ENCODE results near the gene RNF215. TPM values are rescaled to one million over a fixed set of nuclear protein-coding genes. Genes with fewer than 3 reads are reported as not detected.

RNF215 gene
- total and polyA plus RNA-seq, 2 of the 13 experiments (the other 11 are each of a cell fraction or from before 2014, with no cell fraction given) = 5.3 to 6.1 TPM

DNA sequence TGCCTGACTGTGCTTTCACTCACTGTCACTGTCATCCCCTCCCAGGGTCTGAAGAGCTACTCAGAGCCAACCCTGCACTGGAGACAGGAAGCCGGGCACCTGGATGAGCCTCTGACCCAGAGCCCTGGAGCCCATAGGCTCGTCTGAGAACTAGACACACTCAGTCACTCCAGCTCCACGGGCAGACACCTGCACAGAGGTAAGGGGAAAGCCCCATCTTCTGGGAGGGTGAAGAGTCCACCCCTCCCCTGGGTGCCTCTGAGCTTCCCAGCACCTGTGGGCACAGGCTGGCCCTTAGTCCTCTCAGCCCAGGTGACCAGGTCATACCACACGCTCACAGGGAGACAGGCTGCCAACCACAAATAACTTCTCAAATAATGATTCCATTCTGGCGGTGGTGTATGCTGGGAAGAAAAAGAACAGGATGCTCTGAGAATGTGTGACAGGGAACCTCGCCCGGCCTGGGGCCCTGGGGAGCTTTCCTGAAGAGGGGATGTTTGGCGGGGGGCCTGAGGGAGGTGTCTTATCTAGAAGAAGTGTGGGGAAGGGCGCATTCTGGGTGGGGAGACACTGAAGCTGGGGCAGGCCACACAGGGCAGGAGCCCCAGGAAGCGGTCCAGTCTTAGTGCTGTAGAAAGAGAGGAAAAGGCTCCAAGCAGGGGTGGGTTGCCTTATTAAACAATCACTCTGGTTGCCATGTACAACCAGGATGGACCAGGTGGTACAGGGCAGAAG is 25.1 kb downstream of the RNF215 start:
- ChIA-PET POLR2A (no interaction called here), CTCF (ENCODE audit: low intra/inter-chr PET ratio, low total read pairs) (no interaction called here)
- no peak overlapping the region for H3K4me3 ChIP-seq (replicated peaks in 1 of 3; ENCODE audit: insufficient read depth in 1 of 3, low read depth in 2 of 3, low read length in 3 of 3)
- H3K27me3 ChIP-seq (ENCODE audit: control insufficient read depth in 1 of 2, insufficient read depth in 2 of 2, low read length in 2 of 2) = no peaks in the 10 kb centered on the region
- no peak for FAIRE-seq
- in situ Hi-C loops (cut with HindIII; ENCODE audit: extremely low pct_ligation_motif_present, low pct_unique_long_range_greater_than_20kb) = no loop called here
- no peak overlapping the region for H3K4me2 ChIP-seq (ENCODE audit: low read depth, low read length)
- H3K27ac ChIP-seq (ENCODE audit: extremely low read length, insufficient read depth, low read length) = no peak overlapping the region
- no peaks in the 10 kb centered on the region for H3K79me2 ChIP-seq (ENCODE audit: insufficient read depth, low read length)
- DNase-seq (ENCODE audit: low spot score) = no peak
- H2AFZ ChIP-seq (ENCODE audit: low read length) = no peak overlapping the region
- WGBS (ENCODE audit: low lambda C conversion rate) = 81% methylated on average over 8 of the region's 10 CpGs
- no TSS peak for BruUV-seq (replicated peaks)
- peaks cover 11% of the 10 kb centered on the region; the same call in 1 of the 2 replicates for H3K4me1 ChIP-seq (ENCODE audit: insufficient read depth, low read length)
- no peaks in the 10 kb centered on the region for H3K9me3 ChIP-seq (ENCODE audit: low read length)
- TF ChIP-seq KDM5A (IDR thresholded peaks at IDR 0.05; ENCODE audit: borderline replicate concordance, low read length) (no peak), ZNF232 (CRISPR knock-in tag; IDR thresholded peaks at IDR 0.05; ENCODE audit: borderline replicate concordance) (no peak), ZNF337 (CRISPR knock-in tag; IDR thresholded peaks at IDR 0.05; ENCODE audit: borderline replicate concordance, low read depth) (no peak), RAD51 (IDR thresholded peaks at IDR 0.05; ENCODE audit: borderline replicate concordance) (no peak), MXD4 (CRISPR knock-in tag; IDR thresholded peaks at IDR 0.05) (no peak), ATAD3A (CRISPR knock-in tag; IDR thresholded peaks at IDR 0.05) (no peak), ZFP37 (CRISPR knock-in tag; IDR thresholded peaks at IDR 0.05; ENCODE audit: borderline replicate concordance) (no peak), ZFAT (CRISPR knock-in tag; conservative IDR thresholded peaks at IDR 0.05) (no peak), ZNF3 (CRISPR knock-in tag; IDR thresholded peaks at IDR 0.05) (no peak), ZNF383 (CRISPR knock-in tag; IDR thresholded peaks at IDR 0.05; ENCODE audit: borderline replicate concordance) (no peak), SMYD3 (CRISPR knock-in tag; IDR thresholded peaks at IDR 0.05) (no peak), ZNF253 (CRISPR knock-in tag; IDR thresholded peaks at IDR 0.05; ENCODE audit: borderline replicate concordance) (no peak), ZNF703 (CRISPR knock-in tag; IDR thresholded peaks at IDR 0.05; ENCODE audit: borderline replicate concordance) (no peak)
- TF ChIP-seq, protein P1, sequence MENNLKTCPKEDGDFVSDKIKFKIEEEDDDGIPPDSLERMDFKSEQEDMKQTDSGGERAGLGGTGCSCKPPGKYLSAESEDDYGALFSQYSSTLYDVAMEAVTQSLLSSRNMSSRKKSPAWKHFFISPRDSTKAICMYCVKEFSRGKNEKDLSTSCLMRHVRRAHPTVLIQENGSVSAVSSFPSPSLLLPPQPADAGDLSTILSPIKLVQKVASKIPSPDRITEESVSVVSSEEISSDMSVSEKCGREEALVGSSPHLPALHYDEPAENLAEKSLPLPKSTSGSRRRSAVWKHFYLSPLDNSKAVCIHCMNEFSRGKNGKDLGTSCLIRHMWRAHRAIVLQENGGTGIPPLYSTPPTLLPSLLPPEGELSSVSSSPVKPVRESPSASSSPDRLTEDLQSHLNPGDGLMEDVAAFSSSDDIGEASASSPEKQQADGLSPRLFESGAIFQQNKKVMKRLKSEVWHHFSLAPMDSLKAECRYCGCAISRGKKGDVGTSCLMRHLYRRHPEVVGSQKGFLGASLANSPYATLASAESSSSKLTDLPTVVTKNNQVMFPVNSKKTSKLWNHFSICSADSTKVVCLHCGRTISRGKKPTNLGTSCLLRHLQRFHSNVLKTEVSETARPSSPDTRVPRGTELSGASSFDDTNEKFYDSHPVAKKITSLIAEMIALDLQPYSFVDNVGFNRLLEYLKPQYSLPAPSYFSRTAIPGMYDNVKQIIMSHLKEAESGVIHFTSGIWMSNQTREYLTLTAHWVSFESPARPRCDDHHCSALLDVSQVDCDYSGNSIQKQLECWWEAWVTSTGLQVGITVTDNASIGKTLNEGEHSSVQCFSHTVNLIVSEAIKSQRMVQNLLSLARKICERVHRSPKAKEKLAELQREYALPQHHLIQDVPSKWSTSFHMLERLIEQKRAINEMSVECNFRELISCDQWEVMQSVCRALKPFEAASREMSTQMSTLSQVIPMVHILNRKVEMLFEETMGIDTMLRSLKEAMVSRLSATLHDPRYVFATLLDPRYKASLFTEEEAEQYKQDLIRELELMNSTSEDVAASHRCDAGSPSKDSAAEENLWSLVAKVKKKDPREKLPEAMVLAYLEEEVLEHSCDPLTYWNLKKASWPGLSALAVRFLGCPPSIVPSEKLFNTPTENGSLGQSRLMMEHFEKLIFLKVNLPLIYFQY (CRISPR knock-in tag; IDR thresholded peaks at IDR 0.05; ENCODE audit: borderline replicate concordance) = no peak
- TF ChIP-seq, protein P2, sequence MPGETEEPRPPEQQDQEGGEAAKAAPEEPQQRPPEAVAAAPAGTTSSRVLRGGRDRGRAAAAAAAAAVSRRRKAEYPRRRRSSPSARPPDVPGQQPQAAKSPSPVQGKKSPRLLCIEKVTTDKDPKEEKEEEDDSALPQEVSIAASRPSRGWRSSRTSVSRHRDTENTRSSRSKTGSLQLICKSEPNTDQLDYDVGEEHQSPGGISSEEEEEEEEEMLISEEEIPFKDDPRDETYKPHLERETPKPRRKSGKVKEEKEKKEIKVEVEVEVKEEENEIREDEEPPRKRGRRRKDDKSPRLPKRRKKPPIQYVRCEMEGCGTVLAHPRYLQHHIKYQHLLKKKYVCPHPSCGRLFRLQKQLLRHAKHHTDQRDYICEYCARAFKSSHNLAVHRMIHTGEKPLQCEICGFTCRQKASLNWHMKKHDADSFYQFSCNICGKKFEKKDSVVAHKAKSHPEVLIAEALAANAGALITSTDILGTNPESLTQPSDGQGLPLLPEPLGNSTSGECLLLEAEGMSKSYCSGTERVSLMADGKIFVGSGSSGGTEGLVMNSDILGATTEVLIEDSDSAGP (CRISPR knock-in tag; IDR thresholded peaks at IDR 0.05; ENCODE audit: borderline replicate concordance) = no peak
- TF ChIP-seq, protein P3, sequence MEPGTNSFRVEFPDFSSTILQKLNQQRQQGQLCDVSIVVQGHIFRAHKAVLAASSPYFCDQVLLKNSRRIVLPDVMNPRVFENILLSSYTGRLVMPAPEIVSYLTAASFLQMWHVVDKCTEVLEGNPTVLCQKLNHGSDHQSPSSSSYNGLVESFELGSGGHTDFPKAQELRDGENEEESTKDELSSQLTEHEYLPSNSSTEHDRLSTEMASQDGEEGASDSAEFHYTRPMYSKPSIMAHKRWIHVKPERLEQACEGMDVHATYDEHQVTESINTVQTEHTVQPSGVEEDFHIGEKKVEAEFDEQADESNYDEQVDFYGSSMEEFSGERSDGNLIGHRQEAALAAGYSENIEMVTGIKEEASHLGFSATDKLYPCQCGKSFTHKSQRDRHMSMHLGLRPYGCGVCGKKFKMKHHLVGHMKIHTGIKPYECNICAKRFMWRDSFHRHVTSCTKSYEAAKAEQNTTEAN (CRISPR knock-in tag; conservative IDR thresholded peaks at IDR 0.05) = no peak
- no peak overlapping the region for H3K9ac ChIP-seq (ENCODE audit: insufficient read depth, low read depth, low read length)
- H4K20me1 ChIP-seq (ENCODE audit: insufficient read depth, low read length) = no peaks in the 10 kb centered on the region
- intact Hi-C loops (cut with micrococcal nuclease; ENCODE audit: unreplicated experiment) = no loop called here
- no peak for ATAC-seq
- no peaks in the 10 kb centered on the region; a peak in 1 of 5 replicates for H3K36me3 ChIP-seq (replicated peaks in 1 of 2; ENCODE audit: control insufficient read depth in 1 of 2, insufficient read depth in 2 of 2, low read length in 2 of 2)
